Fibroblast of villous mesenchyme (primary cell): Measurements from ENCODE around the gene FGD2. TPM values are rescaled to one million over a fixed set of nuclear protein-coding genes. Genes with fewer than 3 reads are reported as not detected.

Experiments used
- DNase-seq: peaks from one replicate; pipeline ENCODE4 v3.0.0-alpha.2; 2010; ENCODE audit warnings: low read depth
- H3K4me3 ChIP-seq: 2 replicates; pipeline ENCODE4 v1.5.1; 2011; ENCODE audit warnings: low read depth, mild to moderate bottlenecking, low read length
- total RNA-seq: library from RNA; depleted of rRNA; stranded (reverse); fragments of >200 nt; gene quantifications from 2 replicates; pipeline ENCODE4 v1.2.3, GENCODE V29; 2012
- TF ChIP-seq, protein P1 (sequence below): IDR thresholded peaks from 2 replicates; pipeline ENCODE4 v1.5.1; 2012; ENCODE audit warnings: low read depth, mild to moderate bottlenecking, low read length; ENCODE audit not compliant: insufficient read depth

Gene FGD2
- total RNA-seq, 1 donor = not detected

DNA sequence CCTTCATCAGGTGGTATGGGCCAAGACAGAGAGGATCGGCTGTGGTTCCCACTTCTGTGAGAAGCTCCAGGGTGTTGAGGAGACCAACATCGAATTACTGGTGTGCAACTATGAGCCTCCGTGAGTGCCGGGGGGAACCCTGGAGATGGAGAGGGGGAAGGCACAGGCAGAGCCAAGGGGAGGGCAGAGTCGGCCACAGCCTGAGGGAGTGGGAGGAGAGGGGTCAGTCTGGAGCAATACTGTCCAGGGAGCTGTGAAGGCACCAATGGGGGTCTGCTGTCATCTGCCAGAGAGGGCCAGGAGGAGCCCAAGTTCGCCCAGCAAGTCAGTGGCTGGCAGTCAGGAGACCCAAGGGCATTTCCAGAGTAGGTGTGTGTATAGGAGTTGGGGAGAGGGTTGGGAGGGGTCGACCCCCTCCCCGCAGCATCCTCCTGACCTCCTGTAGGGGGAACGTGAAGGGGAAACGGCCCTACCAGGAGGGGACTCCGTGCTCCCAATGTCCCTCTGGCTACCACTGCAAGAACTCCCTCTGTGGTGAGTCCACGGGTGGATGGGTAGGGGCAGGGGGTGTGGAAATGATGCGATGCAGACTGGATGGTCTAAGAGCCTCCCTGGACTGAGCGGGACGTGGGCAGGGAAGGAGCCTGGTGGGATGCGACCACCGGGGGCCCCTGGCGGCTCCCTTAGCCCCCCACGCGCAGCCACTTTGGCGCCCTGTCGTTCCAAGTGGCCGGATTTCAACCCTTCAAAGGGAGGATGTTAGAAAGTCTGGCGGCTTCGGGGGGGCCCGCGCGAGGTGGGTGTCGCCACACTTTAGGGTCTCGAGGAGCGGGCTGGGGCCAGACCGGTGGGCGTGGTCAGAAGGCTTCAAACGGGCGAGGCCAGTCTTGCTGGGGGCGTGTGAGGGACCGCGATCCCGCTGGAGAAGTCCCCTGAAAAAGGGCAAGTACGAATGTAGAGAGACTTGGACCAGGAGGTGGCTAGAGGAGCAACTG lies 43.7 kb upstream of the FGD2 start:
- H3K4me3 ChIP-seq = no peak overlapping the region
- DNase-seq = no peak
- TF ChIP-seq, protein P1, sequence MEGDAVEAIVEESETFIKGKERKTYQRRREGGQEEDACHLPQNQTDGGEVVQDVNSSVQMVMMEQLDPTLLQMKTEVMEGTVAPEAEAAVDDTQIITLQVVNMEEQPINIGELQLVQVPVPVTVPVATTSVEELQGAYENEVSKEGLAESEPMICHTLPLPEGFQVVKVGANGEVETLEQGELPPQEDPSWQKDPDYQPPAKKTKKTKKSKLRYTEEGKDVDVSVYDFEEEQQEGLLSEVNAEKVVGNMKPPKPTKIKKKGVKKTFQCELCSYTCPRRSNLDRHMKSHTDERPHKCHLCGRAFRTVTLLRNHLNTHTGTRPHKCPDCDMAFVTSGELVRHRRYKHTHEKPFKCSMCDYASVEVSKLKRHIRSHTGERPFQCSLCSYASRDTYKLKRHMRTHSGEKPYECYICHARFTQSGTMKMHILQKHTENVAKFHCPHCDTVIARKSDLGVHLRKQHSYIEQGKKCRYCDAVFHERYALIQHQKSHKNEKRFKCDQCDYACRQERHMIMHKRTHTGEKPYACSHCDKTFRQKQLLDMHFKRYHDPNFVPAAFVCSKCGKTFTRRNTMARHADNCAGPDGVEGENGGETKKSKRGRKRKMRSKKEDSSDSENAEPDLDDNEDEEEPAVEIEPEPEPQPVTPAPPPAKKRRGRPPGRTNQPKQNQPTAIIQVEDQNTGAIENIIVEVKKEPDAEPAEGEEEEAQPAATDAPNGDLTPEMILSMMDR = no peak

DNA sequence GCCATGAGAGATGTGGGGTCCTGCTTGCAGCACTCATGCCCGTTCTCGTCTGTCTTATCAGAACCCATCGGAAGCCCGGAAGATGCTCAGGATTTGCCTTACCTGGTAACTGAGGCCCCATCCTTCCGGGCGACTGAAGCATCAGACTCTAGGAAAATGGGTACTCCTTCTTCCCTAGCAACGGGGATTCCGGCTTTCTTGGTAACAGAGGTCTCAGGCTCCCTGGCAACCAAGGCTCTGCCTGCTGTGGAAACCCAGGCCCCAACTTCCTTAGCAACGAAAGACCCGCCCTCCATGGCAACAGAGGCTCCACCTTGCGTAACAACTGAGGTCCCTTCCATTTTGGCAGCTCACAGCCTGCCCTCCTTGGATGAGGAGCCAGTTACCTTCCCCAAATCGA lies 42.6 kb upstream of the FGD2 start:
- DNase-seq = peak; percentile 54
- TF ChIP-seq, protein P1 = no peak
- H3K4me3 ChIP-seq = no peak overlapping the region

DNA sequence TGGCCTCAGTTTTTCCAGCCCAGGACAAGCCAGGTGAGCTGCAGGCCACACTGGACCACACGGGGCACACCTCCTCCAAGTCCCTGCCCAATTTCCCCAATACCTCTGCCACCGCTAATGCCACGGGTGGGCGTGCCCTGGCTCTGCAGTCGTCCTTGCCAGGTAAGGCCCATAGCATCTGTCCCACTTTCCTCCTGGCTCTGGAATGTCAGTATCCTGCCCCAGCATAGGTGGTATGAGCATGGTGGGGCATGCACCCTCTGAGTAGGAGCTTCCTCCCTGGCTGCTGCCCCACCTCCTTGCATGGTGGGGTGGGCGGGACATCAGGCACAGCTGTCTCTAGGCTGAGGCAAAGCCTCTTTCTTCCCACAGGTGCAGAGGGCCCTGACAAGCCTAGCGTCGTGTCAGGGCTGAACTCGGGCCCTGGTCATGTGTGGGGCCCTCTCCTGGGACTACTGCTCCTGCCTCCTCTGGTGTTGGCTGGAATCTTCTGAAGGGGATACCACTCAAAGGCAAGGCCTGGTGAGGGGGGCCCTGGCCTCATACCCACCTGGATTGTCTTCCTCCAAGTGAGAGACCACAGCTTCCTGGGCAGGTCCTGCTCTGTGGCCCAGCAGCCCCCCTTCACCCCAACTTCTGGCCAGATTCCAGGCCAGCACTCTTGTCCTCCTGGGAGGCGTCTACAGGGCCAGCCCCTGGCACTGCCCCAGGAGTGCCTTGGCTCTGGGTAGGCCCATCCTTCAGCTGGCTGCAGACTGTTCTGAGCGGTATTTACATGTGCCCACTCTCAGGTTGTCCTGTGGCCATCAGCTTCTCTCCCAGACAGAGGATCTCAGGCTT lies 41.8 kb upstream of the FGD2 start:
- no peak overlapping the region for H3K4me3 ChIP-seq
- TF ChIP-seq, protein P1 = no peak
- DNase-seq = no peak

DNA sequence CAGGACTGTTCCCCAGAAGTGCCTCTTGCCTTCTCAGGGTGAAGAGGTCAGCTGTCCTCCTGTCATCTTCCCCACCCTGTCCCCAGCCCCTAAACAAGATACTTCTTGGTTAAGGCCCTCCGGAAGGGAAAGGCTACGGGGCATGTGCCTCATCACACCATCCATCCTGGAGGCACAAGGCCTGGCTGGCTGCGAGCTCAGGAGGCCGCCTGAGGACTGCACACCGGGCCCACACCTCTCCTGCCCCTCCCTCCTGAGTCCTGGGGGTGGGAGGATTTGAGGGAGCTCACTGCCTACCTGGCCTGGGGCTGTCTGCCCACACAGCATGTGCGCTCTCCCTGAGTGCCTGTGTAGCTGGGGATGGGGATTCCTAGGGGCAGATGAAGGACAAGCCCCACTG lies 41.1 kb upstream of the FGD2 start:
- DNase-seq = no peak
- TF ChIP-seq, protein P1 = no peak
- no peak overlapping the region for H3K4me3 ChIP-seq

DNA sequence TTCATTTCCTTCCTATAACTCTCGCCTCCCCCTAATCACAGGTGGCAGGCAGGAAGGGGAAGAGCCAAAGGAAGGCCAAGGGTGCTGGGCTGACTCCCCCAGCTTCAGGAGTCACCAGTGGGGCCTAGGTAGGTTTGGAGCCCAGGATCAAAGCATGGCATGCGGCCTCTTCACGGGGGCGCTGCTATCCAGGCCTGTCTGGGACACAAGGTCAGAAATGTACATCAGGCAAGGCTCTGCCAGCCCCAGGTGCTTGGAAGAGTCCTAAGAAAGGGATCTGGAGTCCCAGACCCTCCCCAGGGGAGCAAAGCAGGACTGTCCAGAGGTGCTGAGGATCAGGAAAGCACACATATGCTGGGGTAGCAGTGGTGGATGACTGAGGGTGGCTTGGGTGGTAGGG lies 40.5 kb upstream of the FGD2 start:
- no peak overlapping the region for H3K4me3 ChIP-seq
- TF ChIP-seq, protein P1 = no peak
- no peak for DNase-seq

DNA sequence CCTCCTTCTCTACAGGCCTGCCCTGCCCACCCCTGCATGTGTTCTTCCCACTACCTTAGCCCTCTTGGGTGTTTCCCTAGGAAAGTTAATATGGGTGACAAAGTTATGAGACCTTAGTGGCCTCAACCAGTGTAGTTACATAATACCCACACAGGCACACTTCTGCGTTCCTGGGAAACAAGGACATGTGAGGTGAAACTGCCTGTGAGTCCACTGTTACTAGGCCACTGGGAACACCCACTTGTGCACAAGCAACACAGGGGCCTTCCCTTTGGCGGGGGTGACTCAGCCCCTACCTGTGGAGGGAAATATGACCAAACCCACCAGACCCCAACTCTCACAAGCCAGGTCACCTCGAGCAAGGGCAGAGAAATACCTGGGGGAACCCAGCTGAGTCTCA lies 38.2 kb upstream of the FGD2 start:
- TF ChIP-seq, protein P1 = no peak
- DNase-seq = no peak
- H3K4me3 ChIP-seq = no peak overlapping the region
